H1 (cell line): ENCODE results near the gene PPP2R1A. TPM values are rescaled to one million over a fixed set of nuclear protein-coding genes. Genes with fewer than 3 reads are reported as not detected.

Experiments used
- CTCF ChIA-PET: fragments of 300-600 bp; sonication (Branson Sonifier 250); formaldehyde crosslinking; loops from one replicate; lab custom pipeline; 2021; ENCODE audit not compliant: partially characterized antibody; lab: Charles Lee
- POLR2A ChIA-PET: fragments of 300-600 bp; sonication (Branson Sonifier 250); formaldehyde crosslinking; loops from one replicate; lab custom pipeline; 2021; ENCODE audit warnings: inconsistent platforms; ENCODE audit not compliant: partially characterized antibody; lab: Charles Lee
- DNase-seq, 2 experiments: peaks; one replicate each; pipeline versions ENCODE4 v3.0.0 to v3.0.0-alpha.2; 2010 to 2022; ENCODE audit warnings: low spot score in 2 of 2, low read depth in 1 of 2, mixed read lengths in 1 of 2
- FAIRE-seq: peaks from 2 replicates; lab custom pipeline; 2011; peaks lifted over from hg19 to GRCh38; lab: Jason Lieb, UNC
- H2AFZ ChIP-seq: 2 replicates; pipeline ENCODE4 v1.8.1; 2012; ENCODE audit warnings: low read length, inconsistent platforms
- H2AK5ac ChIP-seq: 2 replicates; pipeline ENCODE4 v1.6.1; 2013; ENCODE audit warnings: low read depth, low read length
- H2BK120ac ChIP-seq: replicated peaks from 2 replicates; pipeline ENCODE3; 2013; ENCODE audit warnings: low read depth, low read length, inconsistent platforms
- H2BK12ac ChIP-seq: 2 replicates; pipeline ENCODE4 v1.6.1; 2013; ENCODE audit warnings: low read depth, low read length
- H2BK15ac ChIP-seq: 2 replicates; pipeline ENCODE4 v1.6.1; 2013; ENCODE audit warnings: low read length
- H2BK20ac ChIP-seq: 2 replicates; pipeline ENCODE4 v1.6.1; 2013; ENCODE audit warnings: low read length
- H2BK5ac ChIP-seq: 2 replicates; pipeline ENCODE4 v1.6.1; 2013; ENCODE audit warnings: low read depth, low read length
- H3K14ac ChIP-seq: 2 replicates; pipeline ENCODE4 v1.6.1; 2013; ENCODE audit warnings: inconsistent platforms; ENCODE audit not compliant: insufficient read length
- H3K18ac ChIP-seq: 2 replicates; pipeline ENCODE4 v1.6.1; 2013; ENCODE audit warnings: low read length; ENCODE audit errors: extremely low read depth
- H3K23ac ChIP-seq: 2 replicates; pipeline ENCODE4 v1.6.1; 2013; ENCODE audit warnings: inconsistent platforms; ENCODE audit not compliant: insufficient read length
- H3K23me2 ChIP-seq: 2 replicates; pipeline ENCODE4 v1.6.1; 2013; ENCODE audit warnings: low read depth, low read length
- H3K27ac ChIP-seq: 2 replicates; pipeline ENCODE4 v1.6.1; 2011; ENCODE audit warnings: low read depth, low read length, inconsistent platforms
- H3K27me3 ChIP-seq, 4 experiments: replicated peaks in 1 of 4; 1 replicate in 1 of 4; 2 replicates in 3 of 4; pipeline versions ENCODE4 v1.6.1 to v1.8.1; 2011 to 2013; ENCODE audit warnings: low read length in 3 of 4, mild to moderate bottlenecking in 3 of 4, inconsistent platforms in 2 of 4, mixed read lengths in 2 of 4, moderate library complexity in 1 of 4; ENCODE audit not compliant: control insufficient read depth in 3 of 4, insufficient read depth in 3 of 4; ENCODE audit errors: extremely low read depth in 1 of 4
- H3K36me3 ChIP-seq, 4 experiments: 2 replicates each; pipeline versions ENCODE4 v1.6.1 to v1.8.1; 2011 to 2013; ENCODE audit warnings: mild to moderate bottlenecking in 4 of 4, low read length in 3 of 4, moderate library complexity in 2 of 4, control low read depth in 1 of 4, inconsistent platforms in 1 of 4; ENCODE audit not compliant: insufficient read depth in 4 of 4, control insufficient read depth in 2 of 4
- H3K4ac ChIP-seq: replicated peaks from 2 replicates; pipeline ENCODE3; 2013; ENCODE audit warnings: low read length, low read depth, mixed read lengths, inconsistent platforms; ENCODE audit not compliant: insufficient read length
- H3K4me1 ChIP-seq, 4 experiments: replicated peaks in 1 of 4; 1 replicate in 1 of 4; 2 replicates in 3 of 4; pipeline versions ENCODE4 v1.6.1 to v1.8.1; 2011 to 2013; ENCODE audit warnings: low read length in 3 of 4, inconsistent platforms in 2 of 4, mixed read lengths in 1 of 4; ENCODE audit not compliant: insufficient read depth in 4 of 4, control insufficient read depth in 3 of 4
- H3K4me2 ChIP-seq, 2 experiments: 2 replicates each; pipeline versions ENCODE4 v1.6.1 to v1.8.1; 2011 to 2013; ENCODE audit warnings: low read depth in 2 of 2, low read length in 2 of 2, control low read depth in 1 of 2, inconsistent platforms in 1 of 2, mild to moderate bottlenecking in 1 of 2; ENCODE audit not compliant: insufficient read depth in 1 of 2
- H3K4me3 ChIP-seq, 4 experiments: fragments of 200-600, 300-600 bp in 1 of 4; sonication (generic), shearing (Covaris generic), sonication (Bioruptor Twin) in 1 of 4; 2 replicates each; pipeline versions ENCODE4 v1.5.1 to v1.8.1; 2011 to 2016; ENCODE audit warnings: low read length in 4 of 4, low read depth in 3 of 4, control low read depth in 2 of 4, inconsistent platforms in 2 of 4, mild to moderate bottlenecking in 2 of 4, mixed read lengths in 1 of 4, moderate library complexity in 1 of 4; ENCODE audit not compliant: insufficient read depth in 2 of 4; ENCODE audit errors: extremely low read depth in 1 of 4
- H3K56ac ChIP-seq: replicated peaks from 2 replicates; pipeline ENCODE3; 2013; ENCODE audit warnings: low read depth, mild to moderate bottlenecking, mixed read lengths, low read length, inconsistent platforms; ENCODE audit not compliant: insufficient read length
- H3K79me1 ChIP-seq: 2 replicates; pipeline ENCODE4 v1.6.1; 2013; ENCODE audit warnings: low read depth, low read length, control low read depth
- H3K79me2 ChIP-seq, 2 experiments: 2 replicates each; pipeline versions ENCODE4 v1.6.1 to v1.8.1; 2012 to 2013; ENCODE audit warnings: low read length in 2 of 2, mild to moderate bottlenecking in 2 of 2, inconsistent platforms in 1 of 2; ENCODE audit not compliant: insufficient read depth in 2 of 2, control insufficient read depth in 1 of 2
- H3K9ac ChIP-seq, 4 experiments: replicated peaks in 1 of 4; 1 replicate in 1 of 4; 2 replicates in 3 of 4; pipeline versions ENCODE4 v1.6.1 to v1.8.1; 2011 to 2013; ENCODE audit warnings: low read depth in 3 of 4, low read length in 3 of 4, control low read depth in 2 of 4, mild to moderate bottlenecking in 2 of 4, moderate library complexity in 2 of 4, inconsistent platforms in 1 of 4; ENCODE audit errors: extremely low read depth in 1 of 4
- H3K9me3 ChIP-seq, 2 experiments: 2 replicates each; pipeline versions ENCODE4 v1.6.1 to v1.8.1; 2012 to 2013; ENCODE audit warnings: mild to moderate bottlenecking in 2 of 2, moderate library complexity in 2 of 2, control low read depth in 1 of 2, inconsistent platforms in 1 of 2, low read depth in 1 of 2, low read length in 1 of 2, mixed read lengths in 1 of 2; ENCODE audit not compliant: insufficient read depth in 2 of 2
- H4K20me1 ChIP-seq, 2 experiments: replicated peaks in 1 of 2; 2 replicates each; pipeline versions ENCODE3 to v1.8.1; 2011 to 2013; ENCODE audit warnings: inconsistent platforms in 2 of 2, low read length in 2 of 2, mild to moderate bottlenecking in 1 of 2; ENCODE audit not compliant: insufficient read depth in 2 of 2, control insufficient read depth in 1 of 2
- H4K5ac ChIP-seq: 2 replicates; pipeline ENCODE4 v1.6.1; 2013; ENCODE audit warnings: low read length, low read depth, mixed read lengths, inconsistent platforms; ENCODE audit not compliant: insufficient read length
- H4K8ac ChIP-seq: 2 replicates; pipeline ENCODE4 v1.8.0; 2013; ENCODE audit warnings: mild to moderate bottlenecking, moderate library complexity, low read length, inconsistent platforms; ENCODE audit not compliant: insufficient read depth; ENCODE audit errors: extremely low read depth
- H4K91ac ChIP-seq: replicated peaks from 2 replicates; pipeline ENCODE3; 2013; ENCODE audit warnings: low read length, mixed read lengths, inconsistent platforms; ENCODE audit not compliant: insufficient read length
- CTCF ChIP-seq, 3 experiments: IDR thresholded peaks; 1 replicate in 2 of 3; 2 replicates in 1 of 3; pipeline versions ENCODE4 v1.5.1 to v1.6.1; 2011; ENCODE audit warnings: low read length in 3 of 3, mild to moderate bottlenecking in 3 of 3, inconsistent platforms in 2 of 3, low read depth in 1 of 3, moderate library complexity in 1 of 3; ENCODE audit not compliant: insufficient read depth in 1 of 3; ENCODE audit errors: control extremely low read depth in 1 of 3
- NRF1 ChIP-seq: IDR thresholded peaks from 2 replicates; pipeline ENCODE4 v1.6.1; 2011; ENCODE audit warnings: mild to moderate bottlenecking, low read depth, low read length, improper control_type of control experiment
- RAD21 ChIP-seq, 2 experiments: IDR thresholded peaks in 1 of 2; conservative IDR thresholded peaks in 1 of 2; 2 replicates each; pipeline ENCODE4 v1.6.1; 2011; ENCODE audit warnings: low read depth in 2 of 2, low read length in 2 of 2, improper control_type of control experiment in 1 of 2, inconsistent platforms in 1 of 2, mild to moderate bottlenecking in 1 of 2, moderate library complexity in 1 of 2
- TBP ChIP-seq: IDR thresholded peaks from 2 replicates; pipeline ENCODE4 v1.6.1; 2011; ENCODE audit warnings: low read depth, low read length, improper control_type of control experiment
- YY1 ChIP-seq: IDR thresholded peaks from 2 replicates; pipeline ENCODE4 v1.6.1; 2011; ENCODE audit warnings: low read depth, mild to moderate bottlenecking, low read length
- WGBS, 2 experiments: shearing (Covaris generic) in 1 of 2; methylation state at CpG; one replicate each; pipeline versions ENCODE4 v1.1.6 to v1.1.7; 2013 to 2015; ENCODE audit warnings: low lambda C conversion rate in 2 of 2, mixed read lengths in 2 of 2, inconsistent platforms in 1 of 2, low coverage in 1 of 2, missing lambda C conversion rate in 1 of 2; ENCODE audit not compliant: insufficient replicate concordance in 2 of 2, insufficient coverage in 1 of 2, insufficient read length in 1 of 2; ENCODE audit errors: extremely low coverage in 1 of 2, missing lambda C conversion rate in 1 of 2; 5-methylcytosine and 5-hydroxymethylcytosine counted together
- polyA plus RNA-seq, 7 experiments: library from polyadenylated mRNA; depleted of rRNA in 3 of 7; stranded (reverse) in 5 of 7; unstranded in 2 of 7; fragments of >200 nt in 5 of 7; fragments of 200-250 nt in 2 of 7; gene quantifications; 1 replicate in 5 of 7; 2 replicates in 1 of 7; 4 replicates in 1 of 7; pipeline versions ENCODE4 v1.2.1 to v1.2.3, GENCODE V29; 2011 to 2013; ENCODE audit warnings: missing spikeins in 2 of 7, mixed read lengths in 2 of 7
- total RNA-seq: library from RNA; stranded (reverse); fragmentation: NEBNext Ultra II Directional; extraction: Animal tissue kit (Norgen Biotek cat#: 25700); gene quantifications from 2 replicates; pipeline ENCODE4 v1.2.1, GENCODE V29; 2021

PPP2R1A gene
- total and polyA plus RNA-seq, 2 of the 8 experiments (the other 6 are each of a cell fraction or from before 2014, with no cell fraction given), result 380 to 382 TPM

- no peak overlapping the region for H2AFZ ChIP-seq
- no peak overlapping the region for H2BK20ac ChIP-seq
- no peaks in the 10 kb centered on the region for H3K79me2 ChIP-seq
- H4K5ac ChIP-seq, result no peak overlapping the region
- no peaks in the 10 kb centered on the region for H3K23me2 ChIP-seq
- H2BK15ac ChIP-seq, result no peak overlapping the region
- 38% methylated on average over 6 of the region's 6 CpGs; no CpG with 5 or more reads in 1 of the 2 experiments for WGBS, 2 experiments
- DNase-seq (peak in 1 of 2 experiments; percentile 56), FAIRE-seq (no peak)
- no peak overlapping the region for H3K4me2 ChIP-seq
- H3K36me3 ChIP-seq, result no peaks in the 10 kb centered on the region
- no peaks in the 10 kb centered on the region for H3K79me1 ChIP-seq
- POLR2A ChIA-PET, result interaction anchor here (0.7 kb wide), 1 partner anchor 24 kb away, joined by 3 read pairs; no protein-coding TSS in a partner anchor
- no peak overlapping the region for H3K4me3 ChIP-seq
- no peaks in the 10 kb centered on the region for H3K27me3 ChIP-seq
- no peak overlapping the region for H2BK5ac ChIP-seq
- no peak overlapping the region for H3K27ac ChIP-seq
- H3K18ac ChIP-seq, result no peak overlapping the region
- TF ChIP-seq RAD21 (IDR thresholded peaks at IDR 0.05 in 1 of 2, conservative IDR thresholded peaks at IDR 0.05 in 1 of 2; ENCODE audit: low read depth in 2 of 2, low read length in 2 of 2), result peak; percentile 77 to 84
- TF ChIP-seq YY1, result no peak
- peak; percentile 7 to 63 (median 59) for TF ChIP-seq CTCF (IDR thresholded peaks at IDR 0.05; ENCODE audit: control extremely low read depth in 1 of 3, insufficient read depth in 1 of 3, low read depth in 1 of 3, low read length in 3 of 3)
- TF ChIP-seq TBP, result 0 out of 2 replicates have a peak, but pooled peaks have one; percentile 16
- no peak for TF ChIP-seq NRF1
- H3K4me1 ChIP-seq, result no peaks in the 10 kb centered on the region
- H4K91ac ChIP-seq, result no peak overlapping the region
- no peak overlapping the region for H3K56ac ChIP-seq
- H2BK120ac ChIP-seq, result no peak overlapping the region
- H3K9me3 ChIP-seq, result no peaks in the 10 kb centered on the region
- H3K23ac ChIP-seq, result no peak overlapping the region
- no peak overlapping the region for H3K4ac ChIP-seq
- no peak overlapping the region for H2BK12ac ChIP-seq
- H3K9ac ChIP-seq, result no peak overlapping the region; a peak in 1 of 7 replicates
- no peak overlapping the region; the same call in 1 of the 2 replicates for H4K8ac ChIP-seq
- H3K14ac ChIP-seq, result no peak overlapping the region
- H2AK5ac ChIP-seq, result no peak overlapping the region
- no peaks in the 10 kb centered on the region for H4K20me1 ChIP-seq
- CTCF ChIA-PET, result interaction anchor here (0.6 to 1.9 kb wide), 17 partner anchors 8 to 495 kb away, joined by 3 to 10 read pairs (median 3); no protein-coding TSS in a partner anchor
Observed at GRCh38 chr19:52248241-52248640, 58.4 kb downstream of the PPP2R1A start.
